Measurements from ENCODE around the gene C2orf80. TPM values are rescaled to one million over a fixed set of nuclear protein-coding genes. Genes with fewer than 3 reads are reported as not detected.
A peak's percentile ranks its signal among the peaks of the same experiment; 100 is the strongest.

Gene C2orf80
- total RNA-seq, 1 experiment from 2014 or later: not detected

- no peaks in the 10 kb centered on the region for H3K36me3 ChIP-seq
- no peaks in the 10 kb centered on the region for H3K9me3 ChIP-seq (replicated peaks)
- no peaks in the 10 kb centered on the region for H3K27me3 ChIP-seq
These were observed 591 bp downstream of the C2orf80 start for GRCh38 chr2:208189069-208189809.

GRCh38 chr2:208186893-208187292 is 2.9 kb downstream of the C2orf80 start:
- Histone ChIP-seq H3K4me3 (no peak overlapping the region), H3K27ac (no peak overlapping the region), H3K4me1 (peaks cover 7% of the 10 kb centered on the region), H3K36me3 (no peaks in the 10 kb centered on the region), H3K27me3 (no peaks in the 10 kb centered on the region), H3K9me3 (replicated peaks) (no peaks in the 10 kb centered on the region)
- DNase-seq: no peak

More at GRCh38 chr2:208189069-208189809, 591 bp downstream of the C2orf80 start:
- DNase-seq: no peak
- Histone ChIP-seq H3K27ac (no peak overlapping the region), H3K4me1 (peaks cover 2% of the 10 kb centered on the region), H3K4me3 (no peak overlapping the region)

GRCh38 chr2:208186465-208186864 is 3.4 kb downstream of the C2orf80 start:
- no peaks in the 10 kb centered on the region for H3K27me3 ChIP-seq
- H3K36me3 ChIP-seq: no peaks in the 10 kb centered on the region
- no peak overlapping the region for H3K27ac ChIP-seq
- DNase-seq: no peak
- peaks cover 7% of the 10 kb centered on the region for H3K4me1 ChIP-seq
- no peak overlapping the region for H3K4me3 ChIP-seq
- H3K9me3 ChIP-seq (replicated peaks): no peaks in the 10 kb centered on the region

GRCh38 chr2:208183972-208184705 is 5.7 kb downstream of the C2orf80 start:
- H3K9me3 ChIP-seq (replicated peaks): no peaks in the 10 kb centered on the region
- peaks cover 7% of the 10 kb centered on the region for H3K4me1 ChIP-seq
- H3K4me3 ChIP-seq: no peak overlapping the region
- H3K36me3 ChIP-seq: no peaks in the 10 kb centered on the region
- H3K27ac ChIP-seq: no peak overlapping the region
- H3K27me3 ChIP-seq: no peaks in the 10 kb centered on the region
- peak in 1 of 2 experiments; percentile 15 for DNase-seq

- DNase-seq: no peak
- H3K27ac ChIP-seq: no peak overlapping the region
These were observed 6.3 kb downstream of the C2orf80 start for GRCh38 chr2:208183526-208183925.

GRCh38 chr2:208182835-208183234 is 7.0 kb downstream of the C2orf80 start:
- no peak for DNase-seq
- H3K9me3 ChIP-seq (replicated peaks): no peaks in the 10 kb centered on the region
- H3K4me1 ChIP-seq: peaks cover 7% of the 10 kb centered on the region
- H3K27me3 ChIP-seq: no peaks in the 10 kb centered on the region
- no peak overlapping the region for H3K27ac ChIP-seq
- H3K4me3 ChIP-seq: no peak overlapping the region
- no peaks in the 10 kb centered on the region for H3K36me3 ChIP-seq

More at GRCh38 chr2:208183526-208183925, 6.3 kb downstream of the C2orf80 start:
- no peaks in the 10 kb centered on the region for H3K9me3 ChIP-seq (replicated peaks)
- H3K4me1 ChIP-seq: peaks cover 7% of the 10 kb centered on the region
- no peak overlapping the region for H3K4me3 ChIP-seq
- H3K36me3 ChIP-seq: no peaks in the 10 kb centered on the region
- no peaks in the 10 kb centered on the region for H3K27me3 ChIP-seq

GRCh38 chr2:208179028-208179609 is 10.7 kb downstream of the C2orf80 start:
- no peak for DNase-seq
- Histone ChIP-seq H3K4me1 (peaks cover 4% of the 10 kb centered on the region), H3K27me3 (no peaks in the 10 kb centered on the region), H3K27ac (no peak overlapping the region), H3K9me3 (replicated peaks) (no peaks in the 10 kb centered on the region), H3K4me3 (no peak overlapping the region), H3K36me3 (no peaks in the 10 kb centered on the region)

- Histone ChIP-seq H3K27me3 (no peaks in the 10 kb centered on the region), H3K36me3 (no peaks in the 10 kb centered on the region)
These were observed 14.0 kb downstream of the C2orf80 start for GRCh38 chr2:208175840-208176153.

GRCh38 chr2:208175069-208175839 is 14.6 kb downstream of the C2orf80 start:
- H3K27me3 ChIP-seq: no peaks in the 10 kb centered on the region
- DNase-seq: peak; percentile 68 to 87
- no peaks in the 10 kb centered on the region for H3K9me3 ChIP-seq (replicated peaks)
- H3K36me3 ChIP-seq: no peaks in the 10 kb centered on the region
- H3K4me1 ChIP-seq: no peaks in the 10 kb centered on the region; the same call in none of the 2 replicates
- H3K4me3 ChIP-seq: no peak overlapping the region
- no peak overlapping the region for H3K27ac ChIP-seq

More at GRCh38 chr2:208175840-208176153, 14.0 kb downstream of the C2orf80 start:
- Histone ChIP-seq H3K27ac (no peak overlapping the region), H3K9me3 (replicated peaks) (no peaks in the 10 kb centered on the region), H3K4me1 (no peaks in the 10 kb centered on the region; the same call in none of the 2 replicates), H3K4me3 (no peak overlapping the region)
- DNase-seq: peak in 1 of 2 experiments; percentile 18

- Histone ChIP-seq H3K36me3 (no peaks in the 10 kb centered on the region), H3K27me3 (no peaks in the 10 kb centered on the region), H3K4me3 (no peak overlapping the region), H3K9me3 (replicated peaks) (no peaks in the 10 kb centered on the region), H3K27ac (no peak overlapping the region), H3K4me1 (no peaks in the 10 kb centered on the region; the same call in none of the 2 replicates)
- DNase-seq: no peak
These were observed 15.7 kb downstream of the C2orf80 start for GRCh38 chr2:208174144-208174543.

- Histone ChIP-seq H3K4me3 (no peak overlapping the region), H3K27ac (no peak overlapping the region), H3K4me1 (no peaks in the 10 kb centered on the region; the same call in 1 of the 2 replicates), H3K36me3 (no peaks in the 10 kb centered on the region), H3K9me3 (replicated peaks) (no peaks in the 10 kb centered on the region), H3K27me3 (no peaks in the 10 kb centered on the region)
- no peak for DNase-seq
These were observed 17.7 kb downstream of the C2orf80 start for GRCh38 chr2:208172125-208172524.

GRCh38 chr2:208164951-208165755 is 24.7 kb downstream of the C2orf80 start:
- H3K4me3 ChIP-seq: no peak overlapping the region
- no peak overlapping the region for H3K27ac ChIP-seq
- H3K36me3 ChIP-seq: no peaks in the 10 kb centered on the region
- no peaks in the 10 kb centered on the region for H3K4me1 ChIP-seq
- no peaks in the 10 kb centered on the region for H3K27me3 ChIP-seq
- no peaks in the 10 kb centered on the region for H3K9me3 ChIP-seq (replicated peaks)
- DNase-seq: no peak

- Histone ChIP-seq H3K27ac (no peak within 1 kb of the TSS), H3K9me3 (replicated peaks) (no peaks in the 10 kb centered on the region), H3K4me3 (no peak within 1 kb of the TSS), H3K4me1 (no peaks in the 10 kb centered on the region), H3K36me3 (no peaks in the 10 kb centered on the region), H3K27me3 (no peaks in the 10 kb centered on the region)
- no peak for DNase-seq
These were observed 26.3 kb downstream of the C2orf80 start, which contains the start of gene CRYGA for GRCh38 chr2:208163489-208163888. TSS of gene CRYGA (minus strand) at chr2:208163589. CDS start at chr2:208163556, 33 bp downstream.

GRCh38 chr2:208156439-208156838 is 33.4 kb downstream of the C2orf80 start:
- no peak for DNase-seq
- H3K27me3 ChIP-seq: no peaks in the 10 kb centered on the region
- no peaks in the 10 kb centered on the region for H3K36me3 ChIP-seq
- no peak overlapping the region for H3K27ac ChIP-seq
- no peak overlapping the region for H3K4me3 ChIP-seq
- no peaks in the 10 kb centered on the region for H3K4me1 ChIP-seq
- no peaks in the 10 kb centered on the region for H3K9me3 ChIP-seq (replicated peaks)
